ENCODE measurements around the gene MBOAT7.

Gene MBOAT7

GRCh38 chr19:54160854-54161253 is 28.5 kb downstream of the MBOAT7 start:
- FAIRE-seq = no peak

GRCh38 chr19:54160182-54160811 is 29.1 kb downstream of the MBOAT7 start:
- no peak for FAIRE-seq

- peak; percentile 100 for FAIRE-seq
Measured at GRCh38 chr19:54159352-54160181, 29.8 kb downstream of the MBOAT7 start, which contains the start of gene LENG1. Gene LENG1, minus strand, starts transcription at chr19:54159721. Its CDS starts 26 bp downstream, at chr19:54159695.

GRCh38 chr19:54158812-54159351 is 30.5 kb downstream of the MBOAT7 start:
- FAIRE-seq = no peak

- no peak for FAIRE-seq
Measured at GRCh38 chr19:54156953-54157352, 32.4 kb downstream of the MBOAT7 start.

GRCh38 chr19:54156490-54156889 is 32.9 kb downstream of the MBOAT7 start:
- no peak for FAIRE-seq

GRCh38 chr19:54155694-54156093 is 33.7 kb downstream of the MBOAT7 start:
- no peak for FAIRE-seq

GRCh38 chr19:54154603-54155345 is 34.6 kb downstream of the MBOAT7 start:
- no peak for FAIRE-seq

GRCh38 chr19:54153731-54154326 is 35.6 kb downstream of the MBOAT7 start:
- FAIRE-seq = no peak

- no peak for FAIRE-seq
Measured at GRCh38 chr19:54152878-54153524, 36.4 kb downstream of the MBOAT7 start.

GRCh38 chr19:54152267-54152666 is 37.1 kb downstream of the MBOAT7 start:
- no peak for FAIRE-seq

GRCh38 chr19:54151362-54152035 is 37.9 kb downstream of the MBOAT7 start:
- FAIRE-seq = no peak

GRCh38 chr19:54149021-54149812 is 40.2 kb downstream of the MBOAT7 start:
- no peak for FAIRE-seq

- no peak for FAIRE-seq
Measured at GRCh38 chr19:54148158-54148557, 41.2 kb downstream of the MBOAT7 start.

- FAIRE-seq = no peak
Measured at GRCh38 chr19:54147676-54148075, 41.7 kb downstream of the MBOAT7 start.

GRCh38 chr19:54145541-54146158 is 43.7 kb downstream of the MBOAT7 start:
- FAIRE-seq = no peak

- FAIRE-seq = no peak
Measured at GRCh38 chr19:54142166-54142780, 47.1 kb downstream of the MBOAT7 start.

- no peak for FAIRE-seq
Measured at GRCh38 chr19:54141356-54141755, 48.0 kb downstream of the MBOAT7 start.

- no peak for FAIRE-seq
Measured at GRCh38 chr19:54138489-54139256, 50.7 kb downstream of the MBOAT7 start.
